Mesenchymal stem cell (in vitro differentiated cells and primary cell): ENCODE measurements around the gene LVRN.
"Not testable (repeated sequence)": the region's sequence is repeated elsewhere in the genome, so short reads cannot be mapped to it uniquely, and the experiment has no call there.

ENCODE experiments used
- DNase-seq: peaks from one replicate; pipeline ENCODE4 v3.0.0-alpha.2; 2013
- H2AFZ ChIP-seq: one replicate; pipeline ENCODE4 v1.6.1; 2013; ENCODE audit warnings: low read depth, mild to moderate bottlenecking, control low read depth, inconsistent platforms, low read length, moderate library complexity
- H2AK5ac ChIP-seq: 2 replicates; pipeline ENCODE4 v1.6.1; 2013; ENCODE audit warnings: low read length, moderate library complexity, mild to moderate bottlenecking, inconsistent platforms; ENCODE audit not compliant: severe bottlenecking
- H2BK120ac ChIP-seq: one replicate; pipeline ENCODE4 v1.6.1; 2013; ENCODE audit warnings: low read depth, mild to moderate bottlenecking, inconsistent platforms, low read length, moderate library complexity
- H2BK12ac ChIP-seq, 2 experiments: one replicate each; pipeline ENCODE4 v1.6.1; 2013; ENCODE audit warnings: inconsistent platforms in 2 of 2, low read length in 2 of 2, mild to moderate bottlenecking in 2 of 2, moderate library complexity in 2 of 2, control low read depth in 1 of 2
- H2BK15ac ChIP-seq: one replicate; pipeline ENCODE4 v1.6.1; 2013; ENCODE audit warnings: mild to moderate bottlenecking, low read depth, inconsistent platforms; ENCODE audit not compliant: poor library complexity, severe bottlenecking
- H2BK5ac ChIP-seq: 2 replicates; pipeline ENCODE4 v1.6.1; 2013; ENCODE audit warnings: low read depth, mild to moderate bottlenecking, low read length, control low read depth, inconsistent platforms; ENCODE audit not compliant: poor library complexity, severe bottlenecking
- H3K14ac ChIP-seq, 2 experiments: one replicate each; pipeline ENCODE4 v1.6.1; 2013; ENCODE audit warnings: inconsistent platforms in 2 of 2, low read length in 2 of 2, control low read depth in 1 of 2, mild to moderate bottlenecking in 1 of 2, moderate library complexity in 1 of 2
- H3K18ac ChIP-seq, 2 experiments: one replicate each; pipeline ENCODE4 v1.6.1; 2013; ENCODE audit warnings: inconsistent platforms in 2 of 2, low read length in 2 of 2, control low read depth in 1 of 2, low read depth in 1 of 2, mild to moderate bottlenecking in 1 of 2
- H3K23ac ChIP-seq, 2 experiments: one replicate each; pipeline ENCODE4 v1.6.1; 2013; ENCODE audit warnings: inconsistent platforms in 2 of 2, low read length in 2 of 2, mild to moderate bottlenecking in 2 of 2, moderate library complexity in 2 of 2, control low read depth in 1 of 2
- H3K27ac ChIP-seq: 2 replicates; pipeline ENCODE4 v1.5.1; 2013; ENCODE audit warnings: mild to moderate bottlenecking, moderate library complexity, low read length, control low read depth, inconsistent platforms; ENCODE audit not compliant: poor library complexity, severe bottlenecking
- H3K27me3 ChIP-seq, 2 experiments: 2 replicates each; pipeline versions ENCODE4 v1.6.1 to v1.7.0; 2013; ENCODE audit warnings: low read length in 2 of 2, mild to moderate bottlenecking in 2 of 2, moderate library complexity in 2 of 2, control low read depth in 1 of 2, inconsistent platforms in 1 of 2; ENCODE audit not compliant: control insufficient read depth in 1 of 2, insufficient read depth in 1 of 2
- H3K36me3 ChIP-seq, 2 experiments: 2 replicates each; pipeline versions ENCODE4 v1.6.1 to v1.7.0; 2013; ENCODE audit warnings: low read length in 2 of 2, control low read depth in 1 of 2, inconsistent platforms in 1 of 2, low read depth in 1 of 2, mild to moderate bottlenecking in 1 of 2; ENCODE audit not compliant: insufficient read depth in 2 of 2, control insufficient read depth in 1 of 2
- H3K4ac ChIP-seq, 2 experiments: one replicate each; pipeline ENCODE4 v1.6.1; 2013; ENCODE audit warnings: inconsistent platforms in 2 of 2, low read length in 2 of 2, mild to moderate bottlenecking in 2 of 2, moderate library complexity in 2 of 2, control low read depth in 1 of 2, low read depth in 1 of 2
- H3K4me1 ChIP-seq: 2 replicates; pipeline ENCODE4 v1.6.1; 2013; ENCODE audit warnings: low read depth, low read length, control low read depth; ENCODE audit not compliant: control insufficient read depth, insufficient read depth
- H3K4me2 ChIP-seq: 2 replicates; pipeline ENCODE4 v1.6.1; 2013; ENCODE audit warnings: low read length, mild to moderate bottlenecking, inconsistent platforms; ENCODE audit not compliant: poor library complexity, severe bottlenecking
- H3K4me3 ChIP-seq, 2 experiments: 2 replicates each; pipeline versions ENCODE4 v1.5.1 to v1.7.0; 2013; ENCODE audit warnings: low read length in 2 of 2, mild to moderate bottlenecking in 2 of 2, control low read depth in 1 of 2, low read depth in 1 of 2; ENCODE audit not compliant: insufficient read depth in 1 of 2
- H3K79me1 ChIP-seq: replicated peaks from 2 replicates; pipeline ENCODE4 v1.6.1; 2013; ENCODE audit warnings: mild to moderate bottlenecking, control low read depth, low read length, inconsistent platforms; ENCODE audit not compliant: poor library complexity, severe bottlenecking
- H3K9ac ChIP-seq: 2 replicates; pipeline ENCODE4 v1.7.0; 2013; ENCODE audit warnings: mild to moderate bottlenecking, low read length, moderate library complexity
- H3K9me3 ChIP-seq: 2 replicates; pipeline ENCODE4 v1.7.0; 2013; ENCODE audit warnings: mild to moderate bottlenecking, low read length; ENCODE audit not compliant: control insufficient read depth
- H4K8ac ChIP-seq: one replicate; pipeline ENCODE4 v1.6.1; 2013; ENCODE audit warnings: inconsistent platforms, mild to moderate bottlenecking, low read length, moderate library complexity
- H4K91ac ChIP-seq: one replicate; pipeline ENCODE4 v1.6.1; 2013; ENCODE audit warnings: mild to moderate bottlenecking, low read length, inconsistent platforms
- WGBS: methylation state at CpG from one replicate; pipeline ENCODE4 v1.1.7; 2013; ENCODE audit warnings: mixed read lengths; 5-methylcytosine and 5-hydroxymethylcytosine counted together

Gene LVRN

DNA sequence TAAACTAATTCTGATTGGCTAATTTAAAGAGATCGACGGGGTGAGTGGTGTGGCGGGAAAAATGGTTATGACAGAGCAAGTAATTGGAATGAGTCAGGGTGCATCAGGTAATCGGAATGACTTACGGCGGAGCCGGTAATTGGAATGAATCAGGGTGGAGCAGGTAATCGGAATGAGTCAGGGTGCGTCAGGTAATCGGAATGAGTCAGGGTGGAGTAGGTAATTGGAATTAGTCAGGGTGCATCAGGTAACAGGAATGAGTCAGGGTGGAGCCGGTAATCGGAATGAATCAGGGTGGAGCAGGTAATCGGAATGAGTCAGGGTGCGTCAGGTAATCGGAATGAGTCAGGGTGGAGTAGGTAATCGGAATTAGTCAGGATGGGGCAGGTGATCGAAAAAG, 32.1 kb upstream of the LVRN start:
- not testable (repeated sequence) for H3K36me3 ChIP-seq, H2BK5ac ChIP-seq, H3K4me2 ChIP-seq, H2AFZ ChIP-seq, H3K9me3 ChIP-seq, H3K27me3 ChIP-seq, H3K79me1 ChIP-seq, H3K23ac ChIP-seq, H2BK120ac ChIP-seq, H3K9ac ChIP-seq, H2BK12ac ChIP-seq, H3K4me3 ChIP-seq, DNase-seq, H3K4me1 ChIP-seq, H3K27ac ChIP-seq, H4K8ac ChIP-seq, H3K14ac ChIP-seq, H2AK5ac ChIP-seq, H2BK15ac ChIP-seq, H3K18ac ChIP-seq, H3K4ac ChIP-seq, H4K91ac ChIP-seq
- 92% methylated on average over 16 of the region's 17 CpGs for WGBS

GRCh38 chr5:115930630-115931337, 31.5 kb upstream of the LVRN start:
- no peak overlapping the region for H2AFZ ChIP-seq
- DNase-seq = no peak
- H2BK120ac ChIP-seq = no peak overlapping the region
- no peaks in the 10 kb centered on the region for H3K4me1 ChIP-seq
- H3K23ac ChIP-seq = no peak overlapping the region
- no peaks in the 10 kb centered on the region for H3K9me3 ChIP-seq
- H3K27ac ChIP-seq = no peak overlapping the region
- H3K27me3 ChIP-seq = no peaks in the 10 kb centered on the region
- no peak overlapping the region for H4K91ac ChIP-seq
- no peak overlapping the region for H2BK12ac ChIP-seq
- H3K4me3 ChIP-seq = no peak overlapping the region
- H2BK15ac ChIP-seq = no peak overlapping the region
- H2BK5ac ChIP-seq = no peak overlapping the region
- no peak overlapping the region for H3K4me2 ChIP-seq
- H3K9ac ChIP-seq = no peak overlapping the region
- H3K18ac ChIP-seq = no peak overlapping the region
- no peak overlapping the region for H2AK5ac ChIP-seq
- H3K4ac ChIP-seq = no peak overlapping the region
- H3K79me1 ChIP-seq = no peaks in the 10 kb centered on the region
- no peak overlapping the region for H4K8ac ChIP-seq
- WGBS = 97% methylated on average over 3 of the region's 4 CpGs
- H3K36me3 ChIP-seq = no peaks in the 10 kb centered on the region
- H3K14ac ChIP-seq = no peak overlapping the region

DNA sequence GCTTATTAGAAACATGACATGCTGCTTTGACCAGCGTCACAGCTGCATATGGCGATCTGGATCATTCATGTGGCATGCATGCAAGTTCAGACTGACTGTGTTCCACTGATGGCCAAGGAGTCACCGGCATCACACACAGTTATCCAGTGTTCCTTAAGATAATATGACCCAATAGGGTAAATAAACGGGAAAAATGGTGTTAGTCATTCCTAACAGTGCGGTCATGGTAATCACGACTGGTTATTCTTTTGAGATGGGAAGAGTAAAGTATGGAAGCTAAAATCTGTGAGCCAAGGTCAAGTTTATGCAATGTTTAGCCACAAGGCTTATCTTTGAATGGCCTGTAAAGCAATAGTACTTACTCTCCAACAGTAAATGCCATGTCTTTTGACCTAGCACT, 29.3 kb upstream of the LVRN start:
- H2AFZ ChIP-seq = no peak overlapping the region
- H2BK15ac ChIP-seq = no peak overlapping the region
- DNase-seq = peak; percentile 16
- H4K8ac ChIP-seq = no peak overlapping the region
- no peak overlapping the region for H3K23ac ChIP-seq
- H3K18ac ChIP-seq = no peak overlapping the region
- no peak overlapping the region for H3K4me2 ChIP-seq
- no peak overlapping the region for H3K9ac ChIP-seq
- H2BK12ac ChIP-seq = no peak overlapping the region
- H3K9me3 ChIP-seq = no peaks in the 10 kb centered on the region
- no peak overlapping the region for H2AK5ac ChIP-seq
- no peak overlapping the region for H3K4me3 ChIP-seq
- no peaks in the 10 kb centered on the region for H3K27me3 ChIP-seq
- no peaks in the 10 kb centered on the region for H3K4me1 ChIP-seq
- WGBS = 93% methylated on average over 6 of the region's 6 CpGs
- no peak overlapping the region for H2BK5ac ChIP-seq
- H4K91ac ChIP-seq = no peak overlapping the region
- H3K4ac ChIP-seq = no peak overlapping the region
- no peak overlapping the region for H2BK120ac ChIP-seq
- H3K27ac ChIP-seq = no peak overlapping the region
- no peaks in the 10 kb centered on the region for H3K36me3 ChIP-seq
- H3K79me1 ChIP-seq = no peaks in the 10 kb centered on the region
- H3K14ac ChIP-seq = no peak overlapping the region

DNA sequence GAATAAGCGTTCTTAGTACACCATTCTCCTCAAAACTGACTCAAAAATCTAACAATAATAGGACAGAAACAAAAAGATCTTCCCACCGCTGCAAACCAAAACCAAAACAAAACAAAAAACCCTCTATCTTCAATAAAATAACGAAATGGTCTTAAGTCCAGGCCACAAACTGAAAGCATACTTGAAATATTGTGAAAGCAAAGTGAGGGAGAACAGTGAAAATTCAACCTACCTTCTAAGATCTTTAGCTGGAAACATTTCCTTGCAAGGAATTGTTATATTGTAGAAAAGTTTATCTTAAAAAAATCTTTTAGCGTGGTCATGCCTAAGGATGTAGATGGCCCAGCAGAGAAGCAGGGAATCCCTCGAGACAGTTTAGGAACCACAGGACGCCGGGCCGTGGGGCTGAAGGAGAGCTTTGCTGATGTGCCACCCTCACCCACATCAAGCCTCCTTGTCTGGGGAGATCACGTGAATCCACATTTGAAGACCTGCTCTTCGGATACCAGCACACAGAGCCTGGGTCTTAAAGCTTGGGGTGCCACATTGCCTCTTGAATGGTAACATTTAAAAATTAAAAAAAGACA, 27.8 kb upstream of the LVRN start:
- Histone ChIP-seq H3K23ac (no peak overlapping the region), H3K79me1 (no peaks in the 10 kb centered on the region), H2BK12ac (no peak overlapping the region), H3K9ac (no peak overlapping the region), H2BK5ac (no peak overlapping the region), H3K4me2 (no peak overlapping the region), H3K36me3 (no peaks in the 10 kb centered on the region), H3K18ac (no peak overlapping the region), H4K8ac (no peak overlapping the region), H2BK15ac (no peak overlapping the region), H4K91ac (no peak overlapping the region), H3K4ac (no peak overlapping the region), H3K14ac (no peak overlapping the region), H3K27ac (no peak overlapping the region), H3K27me3 (no peaks in the 10 kb centered on the region), H2AK5ac (no peak overlapping the region), H2AFZ (no peak overlapping the region), H3K9me3 (no peaks in the 10 kb centered on the region), H3K4me3 (no peak overlapping the region), H3K4me1 (no peaks in the 10 kb centered on the region), H2BK120ac (no peak overlapping the region)
- DNase-seq = no peak
- over 99% methylated on average over 7 of the region's 10 CpGs for WGBS
